HEK293 (cell line): ENCODE measurements around the gene TSPAN9.
A peak's percentile ranks its signal among the peaks of the same experiment; 100 is the strongest.

Experiments used
- CTCF ChIA-PET: fragments of 350-600 bp; formaldehyde crosslinking; extraction: SDS; loops from one replicate; lab custom pipeline; 2021; ENCODE audit warnings: antibody characterized with exemption; lab: Yijun Ruan, JAX
- POLR2A ChIA-PET: fragments of 300-600 bp; formaldehyde crosslinking; extraction: SDS; loops from one replicate; lab custom pipeline; 2020; ENCODE audit warnings: antibody characterized with exemption, inconsistent platforms; lab: Yijun Ruan, JAX
- H3K27ac ChIP-seq: fragments of 200-500 bp; sonication (Bioruptor generic); 2 replicates; pipeline ENCODE4 v1.5.1; 2014; ENCODE audit warnings: low read depth, low read length, control low read depth, inconsistent platforms; ENCODE audit errors: extremely low read depth
- H3K36me3 ChIP-seq, 2 experiments: fragments of 200-500 bp in 1 of 2; sonication (Bioruptor generic) in 1 of 2; 1 replicate in 1 of 2; 2 replicates in 1 of 2; pipeline ENCODE4 v1.5.1; 2014 to 2017; ENCODE audit warnings: inconsistent platforms in 2 of 2, low read length in 2 of 2; ENCODE audit not compliant: control insufficient read depth in 2 of 2, insufficient read depth in 1 of 2
- H3K4me1 ChIP-seq: fragments of 200-500 bp; sonication (Bioruptor generic); 2 replicates; pipeline ENCODE4 v1.5.1; 2014; ENCODE audit warnings: mild to moderate bottlenecking, low read length, inconsistent platforms; ENCODE audit not compliant: control insufficient read depth, insufficient read depth
- H3K4me3 ChIP-seq: 2 replicates; pipeline ENCODE4 v1.5.1; 2011; ENCODE audit warnings: low read depth, mild to moderate bottlenecking, control low read depth, low read length, moderate library complexity
- H3K9me3 ChIP-seq: fragments of 200-500 bp; sonication (Bioruptor generic); 2 replicates; pipeline ENCODE4 v1.5.1; 2014; ENCODE audit warnings: low read depth, low read length, inconsistent platforms; ENCODE audit not compliant: control insufficient read depth, insufficient read depth
- CTCF ChIP-seq: fragments of 450-650 bp; formaldehyde crosslinking; IDR thresholded peaks from 2 replicates; pipeline ENCODE4 v1.5.1; 2016; ENCODE audit warnings: missing biosample characterization, missing genetic modification characterization
- HOXA7 ChIP-seq: sonication (generic); formaldehyde crosslinking; IDR thresholded peaks from 2 replicates; pipeline ENCODE4 v1.8.1; 2022; ENCODE audit warnings: missing genetic modification reagents, borderline replicate concordance
- ZFP41 ChIP-seq: fragments of 450-650 bp; formaldehyde crosslinking; IDR thresholded peaks from 2 replicates; pipeline ENCODE4 v1.5.1; 2016; ENCODE audit warnings: missing biosample characterization, missing genetic modification characterization, borderline replicate concordance
- ZIC2 ChIP-seq: fragments of 450-650 bp; formaldehyde crosslinking; IDR thresholded peaks from 2 replicates; pipeline ENCODE4 v1.5.1; 2016; ENCODE audit warnings: missing biosample characterization, missing genetic modification characterization
- ZNF146 ChIP-seq: fragments of 450-650 bp; formaldehyde crosslinking; IDR thresholded peaks from 2 replicates; pipeline ENCODE4 v1.5.1; 2016; ENCODE audit warnings: missing biosample characterization, missing genetic modification characterization
- ZNF202 ChIP-seq: fragments of 450-650 bp; formaldehyde crosslinking; IDR thresholded peaks from 2 replicates; pipeline ENCODE4 v1.5.1; 2016; ENCODE audit warnings: missing biosample characterization, missing genetic modification characterization, borderline replicate concordance
- ZNF394 ChIP-seq: fragments of 450-650 bp; formaldehyde crosslinking; IDR thresholded peaks from 2 replicates; pipeline ENCODE4 v1.5.1; 2016; ENCODE audit warnings: missing biosample characterization, missing genetic modification characterization, mild to moderate bottlenecking, moderate library complexity, borderline replicate concordance
- ZNF501 ChIP-seq: fragments of 450-650 bp; formaldehyde crosslinking; IDR thresholded peaks from 2 replicates; pipeline ENCODE4 v1.5.1; 2016; ENCODE audit warnings: missing biosample characterization, missing genetic modification characterization
- ZNF558 ChIP-seq: fragments of 450-650 bp; formaldehyde crosslinking; IDR thresholded peaks from 2 replicates; pipeline ENCODE4 v1.5.1; 2016; ENCODE audit warnings: missing biosample characterization, missing genetic modification characterization
- ZSCAN5A ChIP-seq: fragments of 450-650 bp; formaldehyde crosslinking; IDR thresholded peaks from 2 replicates; pipeline ENCODE4 v1.5.1; 2016; ENCODE audit warnings: missing biosample characterization, missing genetic modification characterization
- ZXDB ChIP-seq: fragments of 450-650 bp; formaldehyde crosslinking; IDR thresholded peaks from 2 replicates; pipeline ENCODE4 v1.5.1; 2016; ENCODE audit warnings: missing biosample characterization, missing genetic modification characterization

TSPAN9 gene

GRCh38 chr12:3128498-3129293, 51.5 kb downstream of the TSPAN9 start:
- Histone ChIP-seq H3K27ac (no peak overlapping the region), H3K4me3 (no peak overlapping the region), H3K9me3 (no peaks in the 10 kb centered on the region), H3K36me3 (no peaks in the 10 kb centered on the region), H3K4me1 (no peaks in the 10 kb centered on the region)
- ChIA-PET CTCF (interaction anchor here (0.6 to 2.7 kb wide), 5 partner anchors 15 to 534 kb away, joined by 3 to 8 read pairs (median 5); no protein-coding TSS in a partner anchor), POLR2A (no interaction called here)
- TF ChIP-seq ZSCAN5A (no peak), ZFP41 (tag by site-specific recombination) (no peak), ZNF202 (tag by site-specific recombination) (no peak), ZNF146 (tag by site-specific recombination) (peak; percentile 97)

GRCh38 chr12:3129301-3130056, 52.3 kb downstream of the TSPAN9 start:
- Histone ChIP-seq H3K36me3 (no peaks in the 10 kb centered on the region), H3K4me3 (no peak overlapping the region), H3K9me3 (no peaks in the 10 kb centered on the region), H3K27ac (no peak overlapping the region), H3K4me1 (no peaks in the 10 kb centered on the region)
- ChIA-PET CTCF (interaction anchor here (0.6 to 2.7 kb wide), 5 partner anchors 14 to 533 kb away, joined by 3 to 8 read pairs (median 5); no protein-coding TSS in a partner anchor), POLR2A (no interaction called here)
- TF ChIP-seq ZNF501 (tag by site-specific recombination) (no peak), CTCF (tag by site-specific recombination) (no peak)

GRCh38 chr12:3130057-3130830, 53.1 kb downstream of the TSPAN9 start:
- H3K9me3 ChIP-seq = no peaks in the 10 kb centered on the region
- H3K4me3 ChIP-seq = no peak overlapping the region
- TF ChIP-seq ZXDB = no peak
- TF ChIP-seq ZNF558 (tag by site-specific recombination) = no peak
- TF ChIP-seq ZFP41 (tag by site-specific recombination) = no peak
- no peak for TF ChIP-seq ZNF394
- CTCF ChIA-PET = interaction anchor here (0.7 to 2.7 kb wide), 5 partner anchors 8 to 146 kb away, joined by 3 to 8 read pairs (median 3); no protein-coding TSS in a partner anchor
- H3K4me1 ChIP-seq = no peaks in the 10 kb centered on the region
- POLR2A ChIA-PET = no interaction called here
- no peaks in the 10 kb centered on the region for H3K36me3 ChIP-seq
- no peak overlapping the region for H3K27ac ChIP-seq

- H3K4me1 ChIP-seq = no peaks in the 10 kb centered on the region
- ChIA-PET POLR2A (no interaction called here), CTCF (interaction anchor here (1.1 to 11.6 kb wide), 2 partner anchors 9 to 146 kb away, joined by 3 to 148 read pairs; no protein-coding TSS in a partner anchor)
- H3K4me3 ChIP-seq = no peak overlapping the region
- H3K27ac ChIP-seq = no peak overlapping the region
- H3K9me3 ChIP-seq = no peaks in the 10 kb centered on the region
- 0 out of 2 replicates have a peak, but pooled peaks have one; percentile 15 for TF ChIP-seq ZIC2
- no peak for TF ChIP-seq HOXA7 (CRISPR knock-in tag)
- H3K36me3 ChIP-seq = no peaks in the 10 kb centered on the region
Observed at GRCh38 chr12:3131129-3131528, 54.0 kb downstream of the TSPAN9 start.
